Activated CD8-positive, alpha-beta memory T cell treated with anti-CD3 and anti-CD28 coated beads, Interleukin-2, amount 10 ng/mL, durations not matched to agents 7 days and 5 days (primary cell): ENCODE data around the gene EDDM13. TPM values are rescaled to one million over a fixed set of nuclear protein-coding genes. Genes with fewer than 3 reads are reported as not detected.
A peak's percentile ranks its signal among the peaks of the same experiment; 100 is the strongest.

ENCODE experiments used
- ATAC-seq: fragments of 150-1000 bp; cut with Tn5 transposase; one replicate; pipeline ENCODE4 v1.10.0; 2021; ENCODE audit warnings: moderate library complexity
- CTCF ChIA-PET: fragments of 350-600 bp; sonication (Branson Sonifier 250); formaldehyde crosslinking; loops from one replicate; lab custom pipeline; 2021; ENCODE audit warnings: antibody characterized with exemption; lab: Charles Lee
- DNase-seq: peaks from one replicate; pipeline ENCODE4 v3.0.0-alpha.2; 2020
- H3K27ac Mint-ChIP-seq: one replicate; pipeline ENCODE4 v1.8.0; 2021; ENCODE audit warnings: mild to moderate bottlenecking, mixed read lengths
- H3K27me3 Mint-ChIP-seq: one replicate; pipeline ENCODE4 v1.8.0; 2021; ENCODE audit warnings: mixed read lengths
- H3K36me3 Mint-ChIP-seq: one replicate; pipeline ENCODE4 v1.8.0; 2021; ENCODE audit warnings: mild to moderate bottlenecking, mixed read lengths
- H3K4me1 Mint-ChIP-seq: one replicate; pipeline ENCODE4 v1.8.0; 2021; ENCODE audit warnings: mixed read lengths
- H3K4me3 Mint-ChIP-seq: one replicate; pipeline ENCODE4 v1.8.0; 2021; ENCODE audit warnings: mild to moderate bottlenecking, moderate library complexity, mixed read lengths
- H3K9me3 Mint-ChIP-seq: one replicate; pipeline ENCODE4 v1.8.0; 2022; ENCODE audit warnings: low read depth, mixed read lengths
- total RNA-seq, 2 experiments: library from RNA; stranded (reverse); gene quantifications; one replicate each; pipeline ENCODE4 v1.2.3, GENCODE V29; 2021

Gene EDDM13
- total RNA-seq, 2 experiments from 2014 or later, result 0.67 TPM; not detected in 1

GRCh38 chr19:56347163-56347778 is 74.7 kb downstream of the EDDM13 start:
- H3K9me3 Mint-ChIP-seq, result peaks cover 6% of the 10 kb centered on the region
- H3K4me3 Mint-ChIP-seq, result no peak overlapping the region
- DNase-seq (no peak), ATAC-seq (no peak)
- peaks cover 2% of the 10 kb centered on the region for H3K27me3 Mint-ChIP-seq
- CTCF ChIA-PET, result interaction anchor here (1.5 to 5.0 kb wide), 4 partner anchors 22 to 281 kb away, joined by 3 to 39 read pairs (median 6); no protein-coding TSS in a partner anchor
- H3K4me1 Mint-ChIP-seq, result no peaks in the 10 kb centered on the region
- no peak overlapping the region for H3K27ac Mint-ChIP-seq
- no peaks in the 10 kb centered on the region for H3K36me3 Mint-ChIP-seq

GRCh38 chr19:56348289-56348877 is 75.8 kb downstream of the EDDM13 start:
- no peaks in the 10 kb centered on the region for H3K9me3 Mint-ChIP-seq
- H3K4me3 Mint-ChIP-seq, result no peak overlapping the region
- H3K27ac Mint-ChIP-seq, result no peak overlapping the region
- peak; percentile 42 for DNase-seq
- no peaks in the 10 kb centered on the region for H3K27me3 Mint-ChIP-seq
- CTCF ChIA-PET, result interaction anchor here (0.9 to 5.0 kb wide), 7 partner anchors 15 to 282 kb away, joined by 3 to 39 read pairs (median 5); no protein-coding TSS in a partner anchor
- H3K36me3 Mint-ChIP-seq, result no peaks in the 10 kb centered on the region
- ATAC-seq, result no peak
- H3K4me1 Mint-ChIP-seq, result no peaks in the 10 kb centered on the region

GRCh38 chr19:56350416-56351045 is 78.0 kb downstream of the EDDM13 start:
- CTCF ChIA-PET, result interaction anchor here (5.0 kb wide), 1 partner anchor 98 kb away, joined by 39 read pairs; no protein-coding TSS in a partner anchor
- no peaks in the 10 kb centered on the region for H3K27me3 Mint-ChIP-seq
- ATAC-seq (no peak), DNase-seq (peak; percentile 67)
- no peaks in the 10 kb centered on the region for H3K4me1 Mint-ChIP-seq
- H3K4me3 Mint-ChIP-seq, result no peak overlapping the region
- no peak overlapping the region for H3K27ac Mint-ChIP-seq
- no peaks in the 10 kb centered on the region for H3K9me3 Mint-ChIP-seq
- H3K36me3 Mint-ChIP-seq, result no peaks in the 10 kb centered on the region

GRCh38 chr19:56351208-56351607 is 78.7 kb downstream of the EDDM13 start:
- CTCF ChIA-PET, result interaction anchor here (5.0 kb wide), 1 partner anchor 99 kb away, joined by 39 read pairs; no protein-coding TSS in a partner anchor
- H3K4me3 Mint-ChIP-seq, result no peak overlapping the region
- DNase-seq, result no peak

GRCh38 chr19:56355517-56355916 is 83.0 kb downstream of the EDDM13 start:
- Mint-ChIP-seq H3K4me1 (no peaks in the 10 kb centered on the region), H3K27ac (no peak overlapping the region), H3K27me3 (no peaks in the 10 kb centered on the region), H3K4me3 (no peak overlapping the region), H3K36me3 (peaks cover 1% of the 10 kb centered on the region), H3K9me3 (peaks cover 9% of the 10 kb centered on the region)
- ATAC-seq (no peak), DNase-seq (no peak)
- CTCF ChIA-PET, result no interaction called here

More at GRCh38 chr19:56351208-56351607, 78.7 kb downstream of the EDDM13 start:
- Mint-ChIP-seq H3K27ac (no peak overlapping the region), H3K27me3 (no peaks in the 10 kb centered on the region), H3K36me3 (no peaks in the 10 kb centered on the region), H3K4me1 (no peaks in the 10 kb centered on the region), H3K9me3 (no peaks in the 10 kb centered on the region)
- no peak for ATAC-seq

- no peak overlapping the region for H3K27ac Mint-ChIP-seq
- CTCF ChIA-PET, result interaction anchor here (1.0 kb wide), 1 partner anchor 104 kb away, joined by 3 read pairs; no protein-coding TSS in a partner anchor
- no peaks in the 10 kb centered on the region for H3K4me1 Mint-ChIP-seq
- peaks cover 15% of the 10 kb centered on the region for H3K9me3 Mint-ChIP-seq
- H3K36me3 Mint-ChIP-seq, result peaks cover 4% of the 10 kb centered on the region
- ATAC-seq (no peak), DNase-seq (no peak)
- no peak overlapping the region for H3K4me3 Mint-ChIP-seq
- H3K27me3 Mint-ChIP-seq, result no peaks in the 10 kb centered on the region
These were observed 84.4 kb downstream of the EDDM13 start for GRCh38 chr19:56356944-56357343.

Other genes with a start within 250 kb of the EDDM13 start
- 10 to 100 TPM; 34.7 to 36.7 TPM for gene ZNF787, start 151.5 kb upstream of the EDDM13 start, total RNA-seq
- gene ZNF444, start 131.5 kb upstream of the EDDM13 start, total RNA-seq, result 10 to 100 TPM; 29.3 to 32.5 TPM
- gene GALP, start 96.7 kb upstream of the EDDM13 start, total RNA-seq, result not detected
- not detected for gene ZSCAN5B, start 75.0 kb upstream of the EDDM13 start, total RNA-seq
- not detected for gene ZSCAN5C, start 70.5 kb upstream of the EDDM13 start, total RNA-seq
- gene ZSCAN5A, start 42.1 kb downstream of the EDDM13 start, total RNA-seq, result 1 to 10 TPM; 5.9 to 8.6 TPM
- 1 to 10 TPM; 1.9 to 3.3 TPM for gene ZNF582, start 120.8 kb downstream of the EDDM13 start, total RNA-seq
- gene ZNF583, start 131.6 kb downstream of the EDDM13 start, total RNA-seq, result 1 to 10 TPM; 3.5 to 3.6 TPM
- under 1 TPM; 0.32 to 0.52 TPM for gene ZNF667, start 204.6 kb downstream of the EDDM13 start, total RNA-seq
- under 1 TPM; 0.55 to 0.77 TPM for gene ZNF471, start 235.1 kb downstream of the EDDM13 start, total RNA-seq